Measurements from ENCODE around the gene PDP2.

DNA sequence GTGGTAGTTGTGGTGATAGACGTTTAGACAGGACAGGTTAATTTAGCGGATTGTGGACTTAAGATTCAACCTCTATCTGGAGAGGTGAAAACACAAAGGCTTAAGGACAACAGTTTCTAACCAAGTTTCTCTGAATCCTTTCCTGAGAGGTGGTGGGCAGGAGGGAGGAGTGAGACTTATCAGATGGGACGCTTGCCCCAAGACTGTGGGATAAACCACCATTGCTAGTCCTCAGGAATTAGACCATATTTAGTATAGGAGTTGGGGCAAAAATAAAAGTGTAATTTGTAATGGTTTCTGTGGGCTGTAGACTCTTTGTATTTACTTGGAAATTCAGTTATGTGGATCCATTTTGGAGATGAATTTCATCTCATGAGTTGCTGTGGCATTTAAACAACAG lies 6.6 kb downstream of the PDP2 start:
- TF ChIP-seq NFIC (IDR thresholded peaks at IDR 0.05; ENCODE audit: borderline replicate concordance) (no peak), EP300 (IDR thresholded peaks at IDR 0.05; ENCODE audit: borderline replicate concordance in 1 of 2, low read depth in 1 of 2, low read length in 1 of 2) (no peak), CHD2 (IDR thresholded peaks at IDR 0.05; ENCODE audit: low read length, partially characterized antibody) (no peak), GABPA (IDR thresholded peaks at IDR 0.05; ENCODE audit: low read depth) (no peak), EZH2phosphoT487 (IDR thresholded peaks at IDR 0.05; ENCODE audit: borderline replicate concordance, low read depth) (no peak), MAX (IDR thresholded peaks at IDR 0.05; ENCODE audit: low read depth) (no peak)
- TF ChIP-seq, protein P1, sequence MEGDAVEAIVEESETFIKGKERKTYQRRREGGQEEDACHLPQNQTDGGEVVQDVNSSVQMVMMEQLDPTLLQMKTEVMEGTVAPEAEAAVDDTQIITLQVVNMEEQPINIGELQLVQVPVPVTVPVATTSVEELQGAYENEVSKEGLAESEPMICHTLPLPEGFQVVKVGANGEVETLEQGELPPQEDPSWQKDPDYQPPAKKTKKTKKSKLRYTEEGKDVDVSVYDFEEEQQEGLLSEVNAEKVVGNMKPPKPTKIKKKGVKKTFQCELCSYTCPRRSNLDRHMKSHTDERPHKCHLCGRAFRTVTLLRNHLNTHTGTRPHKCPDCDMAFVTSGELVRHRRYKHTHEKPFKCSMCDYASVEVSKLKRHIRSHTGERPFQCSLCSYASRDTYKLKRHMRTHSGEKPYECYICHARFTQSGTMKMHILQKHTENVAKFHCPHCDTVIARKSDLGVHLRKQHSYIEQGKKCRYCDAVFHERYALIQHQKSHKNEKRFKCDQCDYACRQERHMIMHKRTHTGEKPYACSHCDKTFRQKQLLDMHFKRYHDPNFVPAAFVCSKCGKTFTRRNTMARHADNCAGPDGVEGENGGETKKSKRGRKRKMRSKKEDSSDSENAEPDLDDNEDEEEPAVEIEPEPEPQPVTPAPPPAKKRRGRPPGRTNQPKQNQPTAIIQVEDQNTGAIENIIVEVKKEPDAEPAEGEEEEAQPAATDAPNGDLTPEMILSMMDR (IDR thresholded peaks at IDR 0.05) = no peak
